Measurements from ENCODE around the gene CRPPA. TPM values are rescaled to one million over a fixed set of nuclear protein-coding genes. Genes with fewer than 3 reads are reported as not detected.
A peak's percentile ranks its signal among the peaks of the same experiment; 100 is the strongest.
"Not testable (repeated sequence)": the region's sequence is repeated elsewhere in the genome, so short reads cannot be mapped to it uniquely, and the experiment has no call there.

The CRPPA gene
- total and polyA plus RNA-seq, 2 experiments from 2014 or later, result 3.3 to 3.4 TPM

GRCh38 chr7:16463520-16463919 lies 42.2 kb upstream of the CRPPA start:
- Histone ChIP-seq H3K9me3 (ENCODE audit: low read depth) (no peaks in the 10 kb centered on the region), H2AFZ (no peak overlapping the region), H3K4me1 (ENCODE audit: insufficient read depth) (peaks cover 10% of the 10 kb centered on the region), H3K79me2 (peaks cover 13% of the 10 kb centered on the region), H3K9me2 (replicated peaks; ENCODE audit: insufficient read depth) (no peaks in the 10 kb centered on the region), H3K27me3 (no peaks in the 10 kb centered on the region), H3K4me2 (peak overlapping the region; percentile 67), H3K36me3 (replicated peaks; ENCODE audit: insufficient read depth, low read depth) (no peaks in the 10 kb centered on the region), H4K20me1 (ENCODE audit: insufficient read depth, poor library complexity, severe bottlenecking) (no peaks in the 10 kb centered on the region), H3K27ac (peak overlapping the region; percentile 76), H3K4me3 (peak overlapping the region; percentile 14)
- TF ChIP-seq, protein P1, sequence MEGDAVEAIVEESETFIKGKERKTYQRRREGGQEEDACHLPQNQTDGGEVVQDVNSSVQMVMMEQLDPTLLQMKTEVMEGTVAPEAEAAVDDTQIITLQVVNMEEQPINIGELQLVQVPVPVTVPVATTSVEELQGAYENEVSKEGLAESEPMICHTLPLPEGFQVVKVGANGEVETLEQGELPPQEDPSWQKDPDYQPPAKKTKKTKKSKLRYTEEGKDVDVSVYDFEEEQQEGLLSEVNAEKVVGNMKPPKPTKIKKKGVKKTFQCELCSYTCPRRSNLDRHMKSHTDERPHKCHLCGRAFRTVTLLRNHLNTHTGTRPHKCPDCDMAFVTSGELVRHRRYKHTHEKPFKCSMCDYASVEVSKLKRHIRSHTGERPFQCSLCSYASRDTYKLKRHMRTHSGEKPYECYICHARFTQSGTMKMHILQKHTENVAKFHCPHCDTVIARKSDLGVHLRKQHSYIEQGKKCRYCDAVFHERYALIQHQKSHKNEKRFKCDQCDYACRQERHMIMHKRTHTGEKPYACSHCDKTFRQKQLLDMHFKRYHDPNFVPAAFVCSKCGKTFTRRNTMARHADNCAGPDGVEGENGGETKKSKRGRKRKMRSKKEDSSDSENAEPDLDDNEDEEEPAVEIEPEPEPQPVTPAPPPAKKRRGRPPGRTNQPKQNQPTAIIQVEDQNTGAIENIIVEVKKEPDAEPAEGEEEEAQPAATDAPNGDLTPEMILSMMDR (IDR thresholded peaks at IDR 0.05; ENCODE audit: poor library complexity), result no peak
- no peak for TF ChIP-seq EZH2phosphoT487 (IDR thresholded peaks at IDR 0.05; ENCODE audit: low read depth, severe bottlenecking, unreplicated experiment)
- no peak for TF ChIP-seq EZH2 (IDR thresholded peaks at IDR 0.05; ENCODE audit: borderline replicate concordance)
- no peak for DNase-seq (ENCODE audit: low spot score)
- 36% methylated on average over 2 of the region's 2 CpGs for WGBS (ENCODE audit: low lambda C conversion rate, missing lambda C conversion rate)

DNA sequence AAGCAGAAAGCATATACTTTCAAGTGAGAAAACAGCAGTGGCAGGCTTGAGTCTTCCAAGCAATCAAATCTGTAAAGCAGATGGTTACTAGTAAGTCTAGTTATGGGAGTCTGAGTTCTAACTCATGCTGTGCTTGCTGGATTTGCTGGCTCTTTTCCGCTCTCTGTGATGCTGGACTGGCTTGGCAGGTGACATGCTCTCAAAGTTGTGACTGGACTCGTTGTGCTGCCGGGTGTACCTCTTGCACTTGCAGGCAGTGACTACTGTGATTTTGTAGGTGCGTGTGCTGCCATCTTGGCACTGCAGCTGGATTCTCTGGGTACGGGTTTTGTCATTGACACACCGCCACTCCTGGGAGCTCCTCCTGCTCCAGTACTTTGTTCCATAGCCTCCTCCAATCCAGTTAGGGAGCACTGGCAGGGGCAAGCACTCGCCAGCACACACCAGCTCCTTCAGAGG lies 41.1 kb upstream of the CRPPA start:
- Histone ChIP-seq H3K4me2 (peak overlapping the region; percentile 67), H3K9me2 (replicated peaks; ENCODE audit: insufficient read depth) (no peaks in the 10 kb centered on the region), H2AFZ (no peak overlapping the region), H3K9me3 (ENCODE audit: low read depth) (no peaks in the 10 kb centered on the region), H3K36me3 (replicated peaks; ENCODE audit: insufficient read depth, low read depth) (no peaks in the 10 kb centered on the region), H3K27me3 (no peaks in the 10 kb centered on the region), H4K20me1 (ENCODE audit: insufficient read depth, poor library complexity, severe bottlenecking) (no peaks in the 10 kb centered on the region), H3K4me1 (ENCODE audit: insufficient read depth) (peaks cover 10% of the 10 kb centered on the region), H3K79me2 (peaks cover 13% of the 10 kb centered on the region), H3K4me3 (peak overlapping the region; percentile 14), H3K27ac (no peak overlapping the region)
- 95% methylated on average over 7 of the region's 7 CpGs for WGBS (ENCODE audit: low lambda C conversion rate, missing lambda C conversion rate)
- no peak for TF ChIP-seq EZH2phosphoT487 (IDR thresholded peaks at IDR 0.05; ENCODE audit: low read depth, severe bottlenecking, unreplicated experiment)
- no peak for TF ChIP-seq EZH2 (IDR thresholded peaks at IDR 0.05; ENCODE audit: borderline replicate concordance)
- TF ChIP-seq, protein P1 (IDR thresholded peaks at IDR 0.05; ENCODE audit: poor library complexity), result no peak
- DNase-seq (ENCODE audit: low spot score), result no peak

DNA sequence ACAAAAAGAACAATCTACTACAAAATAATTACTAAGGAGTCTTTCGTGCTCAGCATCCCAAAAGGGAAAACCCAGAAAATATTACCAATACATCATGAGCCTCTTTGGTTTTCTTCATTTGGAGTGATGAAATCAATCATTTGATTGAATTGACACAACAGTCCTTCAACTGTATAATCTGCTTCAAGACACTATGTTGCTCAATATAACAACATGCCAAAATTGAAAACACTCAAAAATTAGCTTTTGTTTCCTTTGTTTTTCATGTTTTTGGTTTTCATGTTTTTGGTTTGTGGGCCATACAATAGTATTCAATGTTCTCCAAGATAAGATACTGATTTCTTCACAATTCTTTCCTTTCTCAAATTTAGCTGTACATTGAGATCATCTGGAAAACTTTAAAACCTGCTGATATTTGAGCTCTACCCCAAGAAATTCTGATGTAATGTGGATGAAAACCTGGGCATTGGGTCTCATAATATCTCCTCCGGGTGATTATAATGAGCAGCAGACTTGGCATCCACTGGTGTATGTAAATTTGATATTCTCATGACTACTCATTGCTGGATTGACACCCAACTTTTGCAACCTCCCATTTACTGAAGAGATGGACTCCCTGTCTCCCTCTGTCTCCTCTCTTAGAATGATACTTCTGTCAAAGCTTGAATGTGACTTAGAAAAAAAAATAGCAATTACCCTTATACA lies 39.6 kb upstream of the CRPPA start:
- no peak for DNase-seq (ENCODE audit: low spot score)
- H4K20me1 ChIP-seq (ENCODE audit: insufficient read depth, poor library complexity, severe bottlenecking), result no peaks in the 10 kb centered on the region
- no peak overlapping the region for H3K4me3 ChIP-seq
- no peaks in the 10 kb centered on the region for H3K9me2 ChIP-seq (replicated peaks; ENCODE audit: insufficient read depth)
- 85% methylated on average over 2 of the region's 2 CpGs for WGBS (ENCODE audit: low lambda C conversion rate, missing lambda C conversion rate)
- no peaks in the 10 kb centered on the region for H3K36me3 ChIP-seq (replicated peaks; ENCODE audit: insufficient read depth, low read depth)
- H2AFZ ChIP-seq, result no peak overlapping the region
- no peaks in the 10 kb centered on the region for H3K27me3 ChIP-seq
- TF ChIP-seq, protein P1 (IDR thresholded peaks at IDR 0.05; ENCODE audit: poor library complexity), result no peak
- no peak for TF ChIP-seq EZH2 (IDR thresholded peaks at IDR 0.05; ENCODE audit: borderline replicate concordance)
- no peak for TF ChIP-seq EZH2phosphoT487 (IDR thresholded peaks at IDR 0.05; ENCODE audit: low read depth, severe bottlenecking, unreplicated experiment)
- no peaks in the 10 kb centered on the region for H3K4me1 ChIP-seq (ENCODE audit: insufficient read depth)
- H3K79me2 ChIP-seq, result peaks cover 13% of the 10 kb centered on the region
- H3K27ac ChIP-seq, result no peak overlapping the region
- H3K9me3 ChIP-seq (ENCODE audit: low read depth), result no peaks in the 10 kb centered on the region
- peak overlapping the region; percentile 67 for H3K4me2 ChIP-seq

DNA sequence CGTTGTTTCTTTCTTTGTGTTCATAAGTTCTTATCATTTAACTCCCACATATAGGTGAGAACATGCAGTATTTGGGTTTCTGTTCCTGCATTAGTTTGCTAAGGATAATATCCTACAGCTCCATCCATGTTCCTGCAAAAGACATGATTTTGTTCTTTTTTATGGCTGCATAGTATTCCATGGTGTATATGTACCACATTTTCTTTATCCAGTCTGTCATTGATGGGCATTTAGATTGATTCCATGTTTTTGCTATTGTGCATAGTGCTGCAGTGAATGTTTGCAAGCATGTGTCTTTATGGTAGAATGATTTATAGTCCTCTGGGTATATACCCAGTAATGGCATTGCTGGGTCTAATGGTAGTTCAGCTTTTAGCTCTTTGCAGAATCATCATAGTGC lies 35.0 kb upstream of the CRPPA start:
- 45% methylated on average over 1 of the region's 1 CpG for WGBS (ENCODE audit: low lambda C conversion rate, missing lambda C conversion rate)
- not testable (repeated sequence) for H3K36me3 ChIP-seq (replicated peaks; ENCODE audit: insufficient read depth, low read depth); H3K27me3 ChIP-seq; H4K20me1 ChIP-seq (ENCODE audit: insufficient read depth, poor library complexity, severe bottlenecking); H3K9me2 ChIP-seq (replicated peaks; ENCODE audit: insufficient read depth); H3K4me1 ChIP-seq (ENCODE audit: insufficient read depth); H3K4me3 ChIP-seq; DNase-seq (ENCODE audit: low spot score); H2AFZ ChIP-seq; H3K9me3 ChIP-seq (ENCODE audit: low read depth); H3K79me2 ChIP-seq; H3K4me2 ChIP-seq; H3K27ac ChIP-seq
